ENCODE measurements around the gene MAP3K20.

DNA sequence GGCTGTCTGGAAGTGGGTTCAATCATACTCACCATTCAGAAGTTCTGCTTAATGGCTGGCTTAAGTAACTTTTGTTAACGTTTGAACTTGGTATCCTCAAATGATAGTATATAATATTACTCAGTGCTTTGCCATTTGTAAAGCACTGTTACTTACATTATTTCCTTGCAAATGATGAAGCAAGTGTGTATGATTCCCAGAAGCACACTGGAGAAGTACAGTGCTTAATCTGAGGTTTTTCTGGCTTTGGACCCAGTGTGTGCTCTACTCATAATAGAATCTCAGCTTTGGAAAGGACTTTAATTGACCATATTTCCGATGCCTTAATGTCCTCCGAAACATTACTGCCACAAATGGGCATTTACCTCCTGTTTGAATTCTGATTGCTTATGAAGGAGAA lies 63.3 kb downstream of the MAP3K20 start:
- TF ChIP-seq CTCF (IDR thresholded peaks at IDR 0.05) (no peak), POLR2AphosphoS5 (IDR thresholded peaks at IDR 0.05) (no peak), EP300 (IDR thresholded peaks at IDR 0.05) (no peak), POLR2A (IDR thresholded peaks at IDR 0.05) (no peak)
